GM19239 (cell line): ENCODE results near the gene HOXA3.

ENCODE experiments used
- DNase-seq: peaks from one replicate; pipeline ENCODE4 v3.0.0; 2011; ENCODE audit warnings: low spot score; ENCODE audit not compliant: insufficient read length
- FAIRE-seq: peaks from 2 replicates; lab custom pipeline; 2011; peaks lifted over from hg19 to GRCh38; lab: Jason Lieb, UNC

HOXA3 gene

DNA sequence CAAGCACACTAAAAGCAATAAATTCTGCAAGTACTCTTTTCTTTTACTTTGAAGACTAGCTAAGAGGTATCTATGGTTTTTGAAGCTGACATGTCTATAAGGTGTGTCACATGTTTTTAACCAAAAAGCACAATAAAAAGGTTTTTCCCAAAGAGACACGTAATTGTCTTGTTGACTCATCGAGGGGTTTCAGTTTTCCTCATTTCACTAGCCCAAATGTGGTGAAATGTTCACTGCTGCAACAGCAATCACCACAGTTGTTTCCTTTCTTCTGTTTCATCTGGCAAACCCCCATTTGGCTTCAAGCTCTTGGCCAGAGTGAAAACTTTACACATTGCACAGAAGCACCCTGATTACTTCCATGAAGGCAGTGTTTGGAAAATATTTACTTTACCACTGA, 18.0 kb downstream of the HOXA3 start:
- DNase-seq (no peak), FAIRE-seq (no peak)

DNA sequence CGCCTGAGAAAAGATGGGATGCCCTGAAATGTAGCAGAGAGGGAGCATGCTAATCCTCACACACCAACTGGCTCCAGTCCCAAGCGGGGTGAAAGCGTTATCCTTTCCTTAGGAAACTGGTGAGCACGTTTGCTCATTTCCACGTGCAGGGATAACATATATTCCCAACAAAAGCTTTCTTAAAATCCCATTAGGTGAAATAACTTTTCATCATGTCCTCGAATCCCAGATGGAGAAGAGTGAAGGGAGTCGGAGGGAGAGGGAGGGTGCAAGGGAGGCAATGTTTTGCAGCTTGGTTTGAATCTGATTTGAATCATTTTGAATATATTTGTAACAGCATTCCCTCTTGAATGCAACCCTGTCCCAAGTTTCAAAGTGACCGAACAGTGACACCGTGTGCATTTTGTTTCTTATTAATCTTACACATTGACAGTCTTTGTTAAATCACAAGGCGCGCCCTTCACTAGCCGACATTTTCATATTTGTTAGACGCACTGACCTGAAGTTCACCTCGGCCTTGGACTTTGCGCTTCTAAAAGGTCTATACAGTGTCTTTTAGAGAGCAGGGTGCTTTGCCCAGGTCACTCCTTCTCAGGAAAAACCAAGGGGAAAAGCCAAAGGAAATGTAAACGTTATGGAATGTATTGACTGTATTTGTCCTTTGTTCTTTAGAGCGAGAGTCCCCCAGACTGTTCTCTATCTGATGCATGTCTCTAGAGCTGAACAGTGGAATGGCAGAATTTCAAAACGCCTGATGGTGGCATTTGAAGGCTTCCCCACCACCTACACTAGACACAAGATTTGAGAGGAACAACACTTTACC, 18.8 kb downstream of the HOXA3 start:
- FAIRE-seq, result no peak
- DNase-seq, result no peak

DNA sequence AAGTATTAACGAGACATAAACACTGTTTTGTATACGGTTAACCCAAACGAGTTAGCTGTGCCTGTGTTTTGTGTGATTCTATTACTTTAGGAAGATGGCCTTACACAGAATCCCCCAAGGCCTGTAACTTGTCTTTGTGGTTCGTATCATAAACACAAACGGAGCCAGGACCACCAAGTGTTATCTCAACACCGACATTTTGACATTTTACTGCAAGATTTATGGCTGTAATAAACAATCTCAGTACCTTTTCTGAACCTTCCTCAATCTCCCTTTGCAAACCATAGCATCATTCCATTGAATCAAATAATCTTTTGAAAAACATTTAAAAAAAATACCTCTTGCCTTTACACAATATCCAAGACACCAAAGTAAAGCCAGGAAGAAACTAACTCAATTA, 19.4 kb downstream of the HOXA3 start:
- FAIRE-seq, result no peak
- no peak for DNase-seq

DNA sequence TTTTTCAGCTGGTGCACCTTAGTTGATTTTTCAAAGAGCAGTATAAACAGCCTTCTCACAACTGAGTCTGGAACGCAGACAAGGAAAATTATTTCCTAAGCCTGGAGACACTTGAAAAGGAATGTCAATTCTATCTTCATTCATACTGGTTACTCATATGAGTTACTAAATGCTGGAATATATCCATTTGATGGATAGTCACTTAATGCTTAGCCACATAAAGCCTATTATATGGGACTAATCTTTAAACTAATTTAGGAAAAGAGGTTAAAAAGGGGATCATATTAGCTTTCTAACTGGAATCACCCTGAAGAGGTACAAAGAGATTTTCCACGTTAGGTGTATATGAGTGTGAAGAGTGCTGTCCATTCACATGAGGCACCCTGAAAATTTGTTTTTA, 20.2 kb downstream of the HOXA3 start:
- DNase-seq, result no peak
- no peak for FAIRE-seq

DNA sequence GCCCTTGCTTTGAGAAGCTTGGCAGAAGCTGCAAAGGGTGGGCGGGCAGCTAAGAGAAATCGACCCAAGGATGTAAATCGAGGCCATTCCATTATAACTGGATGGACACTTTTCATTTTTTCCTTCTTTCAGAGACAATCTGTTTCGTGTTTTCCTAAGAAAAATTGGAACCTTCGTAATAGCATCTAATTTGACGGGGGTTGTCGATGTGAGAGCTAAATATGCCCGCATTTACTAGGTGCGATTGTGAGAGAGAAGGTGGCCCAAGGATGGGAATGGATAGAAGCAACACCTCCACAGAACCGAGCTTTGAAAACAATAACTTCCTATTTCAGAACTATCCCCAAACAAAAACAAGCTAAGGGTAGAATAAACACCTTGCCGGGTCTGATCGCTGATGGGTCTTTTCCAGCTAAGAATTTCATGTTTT, 21.0 kb downstream of the HOXA3 start:
- DNase-seq, result no peak
- no peak for FAIRE-seq

DNA sequence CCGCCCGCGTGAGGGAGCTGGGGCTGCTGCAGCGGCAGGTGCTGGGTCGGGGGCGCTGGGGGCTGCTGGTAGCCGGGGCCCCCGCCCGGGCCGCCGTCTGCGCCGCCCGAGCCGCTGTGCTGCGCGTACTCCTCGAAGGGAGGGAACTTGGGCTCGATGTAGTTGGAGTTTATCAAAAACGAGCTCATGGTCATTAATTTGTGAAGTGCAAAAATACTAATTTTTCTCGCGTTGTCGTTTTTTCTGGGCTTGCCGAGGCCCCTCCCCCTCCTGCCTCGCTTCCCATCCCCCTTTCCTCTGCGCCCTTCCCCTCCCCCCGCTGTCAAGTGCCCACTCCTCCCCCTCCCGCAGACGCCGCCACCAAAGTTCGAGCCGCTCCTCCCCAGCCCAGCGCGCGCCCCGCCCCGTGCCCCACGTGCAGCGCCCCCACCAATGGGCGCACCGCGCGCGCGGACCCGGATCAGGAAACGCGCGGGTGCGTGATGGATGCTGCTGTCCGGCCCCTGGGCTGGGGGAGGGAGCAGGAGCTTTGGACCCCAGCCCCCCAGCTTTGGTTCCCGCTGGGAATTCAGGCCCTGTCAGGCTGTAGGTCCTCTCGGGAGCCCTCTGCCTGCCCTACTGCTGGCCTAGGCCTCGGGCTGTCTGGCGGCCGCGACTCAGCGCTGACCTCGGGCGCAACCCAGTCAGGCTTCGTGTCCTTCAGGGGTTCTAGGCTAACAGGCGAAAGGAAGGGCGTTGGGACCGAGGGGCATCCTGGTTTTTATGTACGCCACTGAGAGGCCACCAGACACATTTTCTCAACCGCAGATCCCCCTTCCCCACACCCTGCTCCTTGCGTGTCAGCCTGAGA, 21.6 kb downstream of the HOXA3 start, which contains the start of gene HOXA4:
Gene HOXA4 (minus strand): TSS at position 218 of the 850 bp plus-strand sequence. CDS start 24 bp downstream, at position 194.
- no peak for FAIRE-seq
- DNase-seq, result no peak

DNA sequence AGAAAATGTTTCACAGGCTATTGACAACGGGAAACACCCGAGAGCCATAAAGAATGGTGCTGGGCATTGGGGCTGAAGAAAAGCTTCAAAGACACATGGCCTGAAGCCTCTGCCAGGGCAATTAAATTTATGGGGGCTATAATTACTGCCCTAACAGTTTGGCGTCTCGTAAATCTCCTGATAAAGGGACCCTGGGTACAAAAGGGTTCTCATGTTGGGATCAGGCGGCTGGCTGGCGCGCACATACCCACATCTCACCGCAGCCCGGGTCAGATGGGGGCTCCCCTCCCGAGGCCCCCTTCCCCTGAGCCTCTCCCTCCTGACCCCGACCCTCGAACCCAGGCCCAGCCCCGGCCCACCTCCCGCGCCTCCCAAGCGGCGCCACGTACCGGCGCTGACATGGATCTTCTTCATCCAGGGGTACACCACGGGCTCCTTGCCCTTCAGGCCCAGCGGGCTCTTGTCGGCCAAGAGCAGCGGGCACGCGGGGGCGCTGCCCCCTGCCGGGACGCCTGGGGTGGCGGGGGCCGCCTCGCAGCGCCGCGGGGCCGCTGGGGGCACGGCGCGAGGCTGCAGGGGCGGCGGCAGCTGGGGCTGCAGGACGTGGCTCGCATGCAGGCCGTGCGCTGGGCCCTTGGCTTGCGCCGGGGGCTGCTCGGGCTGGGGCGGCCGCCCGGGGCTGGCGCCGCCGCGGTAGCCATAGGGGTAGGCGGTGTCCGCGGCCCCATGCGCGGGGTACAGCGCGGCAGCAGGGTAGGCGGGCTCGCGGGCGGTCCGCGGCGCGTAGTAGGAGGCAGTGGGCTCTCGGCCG, 22.4 kb downstream of the HOXA3 start:
- no peak for DNase-seq
- FAIRE-seq, result no peak

DNA sequence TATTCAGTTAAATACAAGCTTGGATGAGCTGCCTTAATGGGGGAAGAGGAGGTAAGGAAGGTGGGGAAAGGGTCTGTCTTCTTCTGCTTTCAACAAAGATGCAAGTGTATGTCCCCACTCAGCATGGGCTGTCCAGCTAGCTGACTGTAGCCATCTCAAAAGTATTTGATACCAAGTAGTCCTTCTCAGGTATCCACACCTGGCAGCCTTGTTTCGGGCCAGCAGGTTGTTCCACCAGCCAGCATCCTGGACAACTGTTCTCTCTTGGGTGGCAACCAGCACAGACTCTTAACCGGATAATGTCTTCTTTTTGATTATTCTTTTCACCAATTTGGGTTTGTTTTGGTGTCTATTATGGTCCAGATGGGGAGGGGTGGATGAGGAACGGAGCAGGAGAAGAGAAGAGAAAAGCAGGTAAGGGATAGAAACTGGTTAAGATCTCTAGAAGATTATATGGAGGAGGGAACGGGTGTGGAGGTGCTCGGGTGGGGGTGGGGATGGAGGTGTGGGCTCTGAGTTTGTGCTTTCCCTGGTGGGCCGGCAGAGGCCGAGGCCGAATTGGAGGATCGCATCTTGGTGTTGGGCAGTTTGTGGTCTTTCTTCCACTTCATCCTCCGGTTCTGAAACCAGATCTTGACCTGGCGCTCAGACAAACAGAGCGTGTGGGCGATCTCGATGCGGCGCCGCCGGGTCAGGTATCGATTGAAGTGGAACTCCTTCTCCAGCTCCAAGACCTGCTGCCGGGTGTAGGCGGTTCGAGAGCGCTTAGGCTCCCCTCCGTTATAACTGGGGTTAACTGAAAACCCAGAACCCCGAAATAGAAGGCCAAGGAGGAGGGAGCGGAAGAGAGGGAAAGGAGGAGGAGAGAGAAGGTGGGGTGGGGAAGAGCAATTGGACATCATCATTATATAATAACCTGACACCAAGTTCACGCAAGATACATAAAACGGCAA, 23.3 kb downstream of the HOXA3 start:
- FAIRE-seq (no peak), DNase-seq (no peak)

DNA sequence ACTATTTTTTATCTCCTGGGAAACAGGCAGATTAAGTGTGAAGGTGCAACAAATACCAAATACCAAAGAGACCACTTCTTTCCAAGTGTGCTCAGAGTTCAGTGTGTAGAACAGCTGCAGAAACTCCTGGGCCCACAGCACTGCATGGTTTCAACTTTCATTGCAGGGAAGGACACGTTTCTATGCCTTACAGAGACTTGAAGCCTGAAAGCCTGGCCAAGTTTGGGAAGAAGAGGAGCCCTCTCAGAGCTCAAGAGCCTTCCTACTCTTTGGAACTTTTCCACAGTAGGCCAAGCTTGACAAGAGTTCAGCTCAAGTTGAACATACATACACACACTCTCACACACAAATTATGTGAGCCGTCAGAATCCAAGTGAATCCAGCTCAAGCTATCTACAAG, 24.3 kb downstream of the HOXA3 start:
- FAIRE-seq, result no peak

DNA sequence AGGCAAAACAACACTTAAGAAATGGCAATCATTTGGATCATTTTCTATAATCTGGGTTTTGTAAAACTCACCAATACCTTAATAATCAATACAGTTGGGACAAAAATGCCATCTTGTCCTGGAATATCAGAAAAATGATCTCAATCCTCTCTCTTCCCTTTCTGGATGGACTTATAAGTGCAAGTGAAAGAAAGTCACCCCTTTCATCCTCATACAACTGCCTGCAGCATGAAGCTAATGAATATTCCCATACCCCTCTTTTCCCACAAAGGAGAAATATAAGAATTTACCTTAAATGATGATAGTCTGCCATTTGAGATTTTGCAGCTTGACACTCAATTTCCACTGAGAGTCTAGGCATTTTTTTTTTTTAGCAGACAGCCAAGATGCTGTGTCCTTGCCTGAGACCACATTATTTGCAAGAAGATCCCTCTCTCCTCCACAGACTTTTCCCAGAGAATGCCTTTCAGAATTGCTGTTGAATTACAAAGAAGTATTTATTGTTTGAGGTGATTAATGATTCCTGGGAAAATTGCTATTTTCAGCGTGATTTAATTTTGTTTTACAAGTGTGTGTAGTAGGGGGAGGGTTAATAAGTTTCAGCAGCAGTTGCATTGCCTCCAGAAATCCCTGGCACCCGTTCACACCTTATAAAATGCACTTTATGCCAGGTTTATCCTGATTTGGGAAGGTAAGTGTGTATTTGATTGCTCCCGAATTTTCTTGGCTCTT, 25.6 kb downstream of the HOXA3 start:
- DNase-seq (no peak), FAIRE-seq (no peak)

More for the DNA sequence above, 24.3 kb downstream of the HOXA3 start:
- DNase-seq, result no peak

DNA sequence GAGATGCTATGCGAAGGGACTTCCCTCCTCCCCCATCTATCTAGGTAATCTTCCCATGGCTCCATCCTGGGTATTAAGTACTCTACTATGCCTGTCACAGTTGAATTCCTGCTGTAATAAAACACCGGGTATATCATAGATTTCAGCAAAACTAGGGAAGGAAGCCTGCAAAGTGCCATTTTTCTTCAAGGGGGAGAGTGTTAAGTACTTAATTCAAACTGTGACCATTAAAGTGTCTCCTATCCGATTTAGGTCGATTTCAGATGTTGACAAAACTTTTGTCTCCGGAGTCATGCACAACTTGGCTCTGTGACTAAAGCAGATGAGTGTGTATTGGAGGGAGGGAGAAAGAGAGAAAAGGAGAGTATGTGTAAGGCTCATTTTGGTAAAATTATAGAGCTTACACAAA, 26.4 kb downstream of the HOXA3 start:
- no peak for FAIRE-seq
- no peak for DNase-seq

DNA sequence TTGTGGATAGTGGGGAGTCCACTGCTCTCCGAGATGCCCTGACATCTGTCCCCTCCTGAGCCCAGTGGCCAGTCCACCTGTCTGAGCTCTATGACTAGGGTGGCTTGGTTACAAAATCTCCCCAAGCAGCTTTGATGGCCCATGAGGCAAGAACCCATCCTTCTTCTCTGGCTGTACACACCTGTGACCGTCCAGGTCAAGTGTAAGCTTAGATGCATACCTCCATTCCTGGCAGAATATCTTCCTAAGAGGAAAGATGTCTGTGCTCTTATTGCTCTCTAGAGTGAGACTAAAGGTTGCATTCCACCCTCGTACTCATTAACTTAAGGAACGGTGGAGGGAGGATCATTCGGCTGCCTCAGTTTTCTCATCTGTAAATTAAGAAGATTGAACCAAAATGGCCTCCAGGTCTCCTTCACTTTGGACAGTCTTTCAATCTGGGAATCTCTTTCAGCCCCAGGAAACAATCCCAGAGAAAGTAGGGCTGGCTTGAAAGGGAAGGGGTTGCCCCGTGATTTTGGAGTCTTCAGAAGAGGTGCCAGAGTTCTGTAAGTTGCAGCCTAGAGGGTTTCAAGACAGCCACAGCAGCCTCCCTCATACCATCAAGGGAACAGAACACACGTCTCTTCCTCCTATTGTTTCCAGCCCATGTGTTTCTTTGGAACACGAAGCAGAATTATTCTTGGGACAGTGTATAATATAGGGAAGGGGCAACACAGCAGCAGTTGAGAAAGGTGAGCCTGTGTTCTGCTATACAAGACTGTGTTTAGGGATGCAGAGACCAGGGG, 27.3 kb downstream of the HOXA3 start:
- DNase-seq (no peak), FAIRE-seq (no peak)

DNA sequence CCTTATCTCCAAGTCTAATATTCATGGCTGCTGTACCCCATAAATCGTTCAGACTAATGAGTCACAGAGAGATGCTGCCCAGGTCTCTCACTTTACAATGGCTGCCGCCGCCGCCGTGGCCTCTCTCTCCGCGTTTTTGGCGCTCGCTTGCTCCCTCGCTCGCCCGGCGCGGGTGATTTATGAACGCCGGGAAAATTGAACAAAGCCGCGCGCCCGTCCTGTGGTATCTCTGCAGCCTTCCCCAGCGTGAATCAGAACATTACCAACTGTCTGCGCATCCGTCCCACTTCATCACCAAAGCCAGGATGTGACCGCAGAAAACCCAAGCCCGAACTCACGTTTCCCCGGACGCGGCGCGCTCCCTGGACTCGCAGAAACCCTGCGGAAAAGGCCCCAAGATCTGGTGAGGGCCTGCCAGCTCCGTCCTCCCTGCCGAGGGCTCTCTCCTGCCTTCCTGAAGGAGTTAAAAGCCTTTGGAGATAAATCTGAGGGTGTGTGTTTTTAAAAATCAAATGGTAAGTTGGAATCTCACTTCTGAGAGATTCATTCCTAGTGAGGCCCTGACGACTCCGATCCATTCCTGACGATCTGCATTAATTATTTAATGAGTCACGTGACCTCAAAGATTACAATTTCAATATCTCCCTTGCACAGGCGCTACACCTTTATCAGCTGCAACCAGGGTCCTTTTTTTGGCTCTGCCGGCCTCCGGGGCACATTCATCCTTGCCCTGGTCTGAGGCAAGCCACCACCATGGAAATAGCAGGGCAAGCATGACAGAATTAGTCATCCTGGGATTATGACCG, 28.1 kb downstream of the HOXA3 start:
- no peak for DNase-seq
- no peak for FAIRE-seq

DNA sequence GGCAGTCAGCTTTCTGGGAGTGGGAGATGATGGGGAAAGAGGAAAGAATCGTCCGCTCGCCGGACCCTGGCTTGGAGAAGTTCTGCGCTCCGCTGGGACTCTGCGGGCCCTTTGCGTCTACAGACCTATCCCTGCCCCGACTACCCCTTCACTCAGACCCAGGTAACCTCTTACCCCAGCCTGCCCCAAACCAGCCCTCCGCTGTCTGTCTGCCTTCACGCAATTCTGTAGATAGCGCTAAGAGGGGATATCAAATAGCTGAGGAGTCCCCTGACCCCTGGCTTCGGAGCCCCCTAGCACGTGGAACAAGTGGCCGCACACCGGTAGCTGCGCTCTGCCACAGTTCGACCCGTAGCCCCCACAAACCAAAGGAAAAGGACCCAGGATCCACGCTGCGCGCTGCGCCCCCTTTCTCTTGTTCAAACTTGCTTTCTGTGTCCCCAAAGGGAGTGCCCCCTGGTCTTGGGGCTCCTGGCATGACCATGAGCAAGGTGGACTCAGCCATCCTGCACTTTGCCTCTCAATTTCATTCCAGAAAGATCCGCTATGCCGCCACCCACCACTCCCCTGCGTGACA, 28.8 kb downstream of the HOXA3 start:
- no peak for FAIRE-seq
- no peak for DNase-seq

DNA sequence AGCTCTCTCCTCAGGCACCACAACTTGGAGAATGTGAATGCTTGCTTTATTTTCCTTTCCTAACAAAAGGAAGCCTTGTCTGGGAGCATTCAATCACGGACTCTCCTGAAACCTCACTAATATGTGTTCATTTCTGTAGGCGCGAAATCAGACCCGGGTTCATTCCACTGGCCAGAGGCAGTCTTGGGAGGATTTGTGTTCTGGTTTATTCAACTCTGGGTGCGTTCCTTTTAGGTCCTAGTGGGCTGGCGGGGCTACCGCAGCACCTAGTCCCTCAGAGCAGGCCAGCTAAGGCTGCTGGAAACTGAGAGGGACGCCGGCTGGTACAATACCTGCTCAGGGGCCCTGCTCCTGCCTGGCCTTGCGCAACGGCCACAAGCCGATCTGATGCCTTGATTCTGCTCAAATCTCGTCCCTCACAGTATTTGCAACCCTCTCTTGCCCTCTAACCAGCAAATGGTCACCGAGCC, 29.3 kb downstream of the HOXA3 start:
- no peak for DNase-seq
- FAIRE-seq, result no peak

DNA sequence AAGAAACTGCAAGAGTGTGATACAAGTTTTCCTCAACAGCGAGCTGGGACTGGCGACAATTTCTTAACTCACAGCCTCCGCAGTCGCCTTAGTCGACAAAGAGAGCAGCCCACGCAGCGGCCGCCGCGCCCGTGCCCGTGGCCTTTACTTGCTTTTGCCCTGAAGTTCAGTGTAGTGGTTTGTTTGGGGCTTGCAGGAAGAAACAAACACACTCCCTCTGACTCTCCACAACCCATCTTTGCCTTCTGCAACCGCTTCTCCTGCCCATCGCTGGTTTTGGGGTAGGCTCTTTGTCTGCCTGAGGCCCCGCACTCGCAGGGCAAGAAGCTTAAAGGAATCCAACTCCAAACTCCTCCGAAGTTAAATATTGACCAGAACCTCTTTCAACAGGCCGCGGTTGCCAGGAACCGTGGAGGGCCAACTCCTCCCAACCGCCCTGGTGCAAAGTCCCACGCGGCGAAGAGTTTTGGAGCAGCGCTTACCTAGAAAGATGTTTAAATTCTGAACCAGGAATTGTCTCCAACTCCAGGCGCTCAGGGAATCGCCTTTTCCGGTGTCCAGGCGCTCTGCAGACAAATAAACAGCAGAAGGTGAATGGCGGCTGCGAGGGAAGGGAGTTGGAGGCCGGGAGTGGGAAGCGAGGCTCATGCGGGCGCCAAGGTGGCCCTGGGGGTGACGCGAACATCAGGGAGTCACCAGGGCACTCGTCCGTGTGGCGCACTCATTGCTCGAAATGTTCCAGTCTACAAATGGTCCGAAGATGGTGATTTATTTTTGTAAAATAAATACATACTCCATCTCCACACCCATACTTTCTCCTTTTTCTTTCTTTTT, 30.1 kb downstream of the HOXA3 start:
- DNase-seq, result no peak
- FAIRE-seq, result no peak
